Osteoblast (primary cell): ENCODE data around the gene SRP9. TPM values are rescaled to one million over a fixed set of nuclear protein-coding genes. Genes with fewer than 3 reads are reported as not detected.
A peak's percentile ranks its signal among the peaks of the same experiment; 100 is the strongest.

Experiments
- DNase-seq: peaks from one replicate; pipeline ENCODE4 v3.0.0; 2011; ENCODE audit warnings: low spot score, mixed read lengths; ENCODE audit not compliant: insufficient read length; ENCODE audit errors: missing footprints
- H2AFZ ChIP-seq: 2 replicates; pipeline ENCODE4 v1.6.0; 2011; ENCODE audit warnings: mild to moderate bottlenecking, low read length
- H3K27ac ChIP-seq: 2 replicates; pipeline ENCODE4 v1.5.1; 2011; ENCODE audit warnings: mild to moderate bottlenecking, low read depth, low read length, moderate library complexity
- H3K27me3 ChIP-seq: 2 replicates; pipeline ENCODE4 v1.6.0; 2012; ENCODE audit warnings: mild to moderate bottlenecking, control low read depth, inconsistent platforms, low read length, moderate library complexity; ENCODE audit not compliant: insufficient read depth
- H3K36me3 ChIP-seq: 2 replicates; pipeline ENCODE4 v1.5.1; 2011; ENCODE audit warnings: mild to moderate bottlenecking, low read length, control low read depth, moderate library complexity; ENCODE audit not compliant: insufficient read depth
- H3K4me1 ChIP-seq: 2 replicates; pipeline ENCODE4 v1.5.1; 2011; ENCODE audit warnings: mild to moderate bottlenecking, low read length, control low read depth, moderate library complexity; ENCODE audit not compliant: insufficient read depth
- H3K4me2 ChIP-seq: 2 replicates; pipeline ENCODE4 v1.6.0; 2011; ENCODE audit warnings: mild to moderate bottlenecking, low read length; ENCODE audit not compliant: insufficient read depth
- H3K4me3 ChIP-seq: fragments of 200-600 bp; sonication (generic); 3 replicates; pipeline ENCODE4 v1.5.1; 2012; ENCODE audit warnings: mild to moderate bottlenecking, low read length, inconsistent platforms; ENCODE audit not compliant: insufficient read depth
- H3K79me2 ChIP-seq: 2 replicates; pipeline ENCODE4 v1.6.0; 2012; ENCODE audit warnings: mild to moderate bottlenecking, low read length, control low read depth, inconsistent platforms; ENCODE audit not compliant: insufficient read depth
- H3K9me3 ChIP-seq: 2 replicates; pipeline ENCODE4 v1.5.1; 2011; ENCODE audit warnings: low read depth, low read length, control low read depth
- H4K20me1 ChIP-seq: 2 replicates; pipeline ENCODE4 v1.6.0; 2012; ENCODE audit warnings: mild to moderate bottlenecking, low read length, control low read depth; ENCODE audit not compliant: insufficient read depth
- CTCF ChIP-seq: IDR thresholded peaks from 2 replicates; pipeline ENCODE4 v1.5.1; 2011; ENCODE audit warnings: mild to moderate bottlenecking, low read depth, low read length, moderate library complexity; ENCODE audit errors: extremely low read depth
- total RNA-seq: library from RNA; depleted of rRNA; stranded (reverse); fragments of >200 nt; gene quantifications from 2 replicates; pipeline ENCODE4 v1.2.3, GENCODE V29; 2012

The SRP9 gene
- total RNA-seq, 1 donor: 178 TPM

GRCh38 chr1:225750420-225750819 is 27.2 kb upstream of the SRP9 start:
- Histone ChIP-seq H3K4me3 (no peak overlapping the region), H2AFZ (no peak overlapping the region), H3K36me3 (no peaks in the 10 kb centered on the region), H3K9me3 (no peaks in the 10 kb centered on the region), H4K20me1 (no peaks in the 10 kb centered on the region), H3K4me1 (peaks cover 24% of the 10 kb centered on the region), H3K79me2 (no peaks in the 10 kb centered on the region), H3K27me3 (no peaks in the 10 kb centered on the region), H3K4me2 (no peak overlapping the region), H3K27ac (no peak overlapping the region)
- no peak for TF ChIP-seq CTCF
- DNase-seq: no peak

DNA sequence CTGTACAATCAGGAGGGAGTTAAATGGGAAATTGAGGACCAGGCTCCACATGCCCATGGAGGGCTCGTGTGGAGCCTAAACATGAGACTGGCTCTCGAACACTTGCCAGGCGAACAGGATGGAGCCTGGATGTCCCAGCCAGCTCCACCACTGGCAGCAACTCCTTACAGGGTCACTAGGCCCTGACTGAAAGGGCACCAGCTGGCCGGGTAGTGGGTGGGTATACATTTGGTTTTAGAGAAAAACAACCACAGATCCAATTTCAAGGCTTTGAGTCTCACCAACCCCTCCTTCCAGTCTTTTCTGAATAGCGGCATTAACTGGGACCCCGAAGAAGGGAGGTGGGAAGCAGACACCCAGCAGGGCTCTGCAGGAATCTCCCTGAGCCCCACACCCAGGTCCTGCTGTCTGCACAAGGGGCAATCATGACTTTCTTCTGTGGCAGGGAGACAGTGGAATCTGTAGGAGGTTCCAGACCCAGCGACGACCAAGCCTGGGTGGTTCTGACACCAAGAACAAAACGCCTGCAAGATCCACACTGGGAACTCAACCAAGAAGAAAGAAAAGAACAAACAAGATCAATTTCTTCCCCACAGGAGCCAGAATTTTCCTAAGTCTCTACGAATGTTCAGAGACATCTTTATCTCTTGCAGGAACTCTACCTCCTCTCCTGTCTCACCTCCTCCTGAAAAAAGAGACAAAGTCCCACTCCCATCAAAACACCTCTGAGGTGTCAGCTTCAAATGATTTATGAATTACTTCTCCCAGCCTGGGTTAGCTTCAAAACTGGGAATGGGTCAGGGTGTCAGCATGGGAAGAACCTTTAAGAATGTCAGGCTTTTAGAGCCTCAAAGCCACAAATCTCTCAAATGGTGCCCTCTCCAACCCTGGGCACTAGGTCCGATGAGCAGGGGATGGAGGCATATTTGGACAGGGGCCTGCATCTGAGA is 26.5 kb upstream of the SRP9 start:
- no peaks in the 10 kb centered on the region for H3K36me3 ChIP-seq
- no peaks in the 10 kb centered on the region for H3K9me3 ChIP-seq
- H4K20me1 ChIP-seq: no peaks in the 10 kb centered on the region
- no peak overlapping the region for H3K27ac ChIP-seq
- H3K4me2 ChIP-seq: no peak overlapping the region
- H3K27me3 ChIP-seq: no peaks in the 10 kb centered on the region
- TF ChIP-seq CTCF: no peak
- no peak overlapping the region for H3K4me3 ChIP-seq
- H3K79me2 ChIP-seq: no peaks in the 10 kb centered on the region
- no peak for DNase-seq
- peaks cover 31% of the 10 kb centered on the region for H3K4me1 ChIP-seq
- no peak overlapping the region for H2AFZ ChIP-seq

- no peaks in the 10 kb centered on the region for H3K79me2 ChIP-seq
- no peak overlapping the region for H3K27ac ChIP-seq
- H3K4me2 ChIP-seq: no peak overlapping the region
- no peaks in the 10 kb centered on the region for H3K27me3 ChIP-seq
- H2AFZ ChIP-seq: no peak overlapping the region
- no peak for DNase-seq
- H3K9me3 ChIP-seq: no peaks in the 10 kb centered on the region
- H3K4me1 ChIP-seq: peaks cover 30% of the 10 kb centered on the region
- H3K4me3 ChIP-seq: no peak overlapping the region
- no peaks in the 10 kb centered on the region for H4K20me1 ChIP-seq
- H3K36me3 ChIP-seq: no peaks in the 10 kb centered on the region
- TF ChIP-seq CTCF: no peak
Measured at GRCh38 chr1:225752245-225752644, 25.4 kb upstream of the SRP9 start.

DNA sequence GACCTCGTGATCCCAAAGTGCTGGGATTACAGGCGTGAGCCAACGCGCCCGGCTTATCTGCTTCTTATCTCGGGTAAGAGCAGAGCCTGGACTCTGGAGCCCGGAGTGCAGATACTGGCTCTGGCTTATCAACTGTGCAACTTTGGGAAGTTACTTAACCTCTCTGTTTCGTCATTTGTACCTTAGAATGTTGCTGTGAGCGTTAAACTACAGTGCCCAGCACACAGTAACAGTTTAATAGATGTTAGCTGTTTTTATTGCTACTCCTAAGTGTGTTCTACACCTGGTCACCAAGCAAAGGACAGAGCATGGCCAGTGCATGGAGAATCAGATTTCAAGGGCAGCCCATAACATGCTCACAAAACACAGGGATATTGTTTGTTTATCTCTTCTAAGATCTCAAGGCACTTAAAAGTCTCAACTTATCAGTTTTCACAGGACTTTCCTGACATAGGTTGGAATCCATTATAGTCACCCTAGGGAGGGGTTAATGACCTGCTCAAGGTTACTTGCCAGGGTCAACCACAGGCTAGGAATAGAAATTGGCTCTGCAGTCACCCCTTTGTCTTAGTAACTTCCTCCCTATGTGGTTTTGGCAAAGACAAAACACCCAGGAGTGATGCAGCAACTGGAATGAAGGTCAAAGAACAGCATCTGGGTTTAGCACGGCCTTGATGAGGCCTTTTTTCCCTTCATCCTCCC is 22.5 kb upstream of the SRP9 start:
- H3K27ac ChIP-seq: peak overlapping the region; percentile 86
- H3K79me2 ChIP-seq: no peaks in the 10 kb centered on the region
- H3K27me3 ChIP-seq: no peaks in the 10 kb centered on the region
- no peaks in the 10 kb centered on the region for H3K36me3 ChIP-seq
- no peaks in the 10 kb centered on the region for H3K9me3 ChIP-seq
- DNase-seq: peak; percentile 82
- peak overlapping the region; percentile 39 for H3K4me2 ChIP-seq
- no peak overlapping the region for H3K4me3 ChIP-seq
- H4K20me1 ChIP-seq: no peaks in the 10 kb centered on the region
- no peak overlapping the region for H2AFZ ChIP-seq
- H3K4me1 ChIP-seq: peaks cover 17% of the 10 kb centered on the region
- TF ChIP-seq CTCF: no peak
